HUES6 (cell line): Measurements from ENCODE around the gene STXBP6.

Source experiments
- H3K27ac ChIP-seq: 2 replicates; pipeline ENCODE4 v1.7.0; 2013; ENCODE audit warnings: low read depth, mild to moderate bottlenecking, low read length, inconsistent platforms
- H3K27me3 ChIP-seq: 2 replicates; pipeline ENCODE4 v1.6.1; 2013; ENCODE audit warnings: low read length; ENCODE audit not compliant: control insufficient read depth, insufficient read depth
- H3K36me3 ChIP-seq: 2 replicates; pipeline ENCODE4 v1.6.1; 2013; ENCODE audit warnings: low read length; ENCODE audit not compliant: control insufficient read depth, insufficient read depth
- H3K4me1 ChIP-seq: 2 replicates; pipeline ENCODE4 v1.6.1; 2013; ENCODE audit warnings: low read length; ENCODE audit not compliant: control insufficient read depth, insufficient read depth
- H3K4me3 ChIP-seq: 2 replicates; pipeline ENCODE4 v1.5.1; 2013; ENCODE audit warnings: low read depth, low read length
- H3K9ac ChIP-seq: one replicate; pipeline ENCODE4 v1.6.1; 2013; ENCODE audit warnings: mild to moderate bottlenecking, low read length
- H3K9me3 ChIP-seq: 2 replicates; pipeline ENCODE4 v1.6.1; 2013; ENCODE audit warnings: low read depth, low read length; ENCODE audit not compliant: control insufficient read depth, insufficient read depth

STXBP6 gene

DNA sequence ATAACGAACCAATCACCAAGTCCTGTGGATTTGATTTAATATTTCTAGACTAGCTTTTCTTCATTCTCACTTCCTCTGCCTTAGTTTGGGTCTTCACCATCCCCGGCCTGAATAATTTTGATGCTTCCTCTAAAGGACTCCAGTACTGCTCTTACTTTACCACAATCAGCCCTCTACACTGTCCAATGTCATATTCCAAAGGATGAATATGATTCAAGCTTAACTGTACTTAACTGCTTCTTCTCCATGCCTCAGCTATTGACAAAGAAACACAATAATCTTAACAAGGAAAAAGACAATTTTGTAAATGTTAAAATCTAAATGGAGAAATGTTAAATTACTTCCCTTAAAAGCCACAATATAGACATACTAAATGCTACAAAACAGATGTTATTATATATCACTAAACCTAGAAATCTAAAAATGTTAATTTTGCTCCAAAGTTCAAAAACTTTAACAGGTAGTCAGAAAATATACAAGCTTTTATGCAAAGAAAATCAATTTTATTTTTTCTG is 70.2 kb downstream of the STXBP6 start:
- H3K36me3 ChIP-seq, result no peaks in the 10 kb centered on the region
- H3K9ac ChIP-seq, result no peak overlapping the region
- H3K4me3 ChIP-seq, result no peak overlapping the region
- H3K9me3 ChIP-seq, result no peaks in the 10 kb centered on the region
- no peaks in the 10 kb centered on the region for H3K4me1 ChIP-seq
- H3K27me3 ChIP-seq, result no peaks in the 10 kb centered on the region
- H3K27ac ChIP-seq, result no peak overlapping the region

DNA sequence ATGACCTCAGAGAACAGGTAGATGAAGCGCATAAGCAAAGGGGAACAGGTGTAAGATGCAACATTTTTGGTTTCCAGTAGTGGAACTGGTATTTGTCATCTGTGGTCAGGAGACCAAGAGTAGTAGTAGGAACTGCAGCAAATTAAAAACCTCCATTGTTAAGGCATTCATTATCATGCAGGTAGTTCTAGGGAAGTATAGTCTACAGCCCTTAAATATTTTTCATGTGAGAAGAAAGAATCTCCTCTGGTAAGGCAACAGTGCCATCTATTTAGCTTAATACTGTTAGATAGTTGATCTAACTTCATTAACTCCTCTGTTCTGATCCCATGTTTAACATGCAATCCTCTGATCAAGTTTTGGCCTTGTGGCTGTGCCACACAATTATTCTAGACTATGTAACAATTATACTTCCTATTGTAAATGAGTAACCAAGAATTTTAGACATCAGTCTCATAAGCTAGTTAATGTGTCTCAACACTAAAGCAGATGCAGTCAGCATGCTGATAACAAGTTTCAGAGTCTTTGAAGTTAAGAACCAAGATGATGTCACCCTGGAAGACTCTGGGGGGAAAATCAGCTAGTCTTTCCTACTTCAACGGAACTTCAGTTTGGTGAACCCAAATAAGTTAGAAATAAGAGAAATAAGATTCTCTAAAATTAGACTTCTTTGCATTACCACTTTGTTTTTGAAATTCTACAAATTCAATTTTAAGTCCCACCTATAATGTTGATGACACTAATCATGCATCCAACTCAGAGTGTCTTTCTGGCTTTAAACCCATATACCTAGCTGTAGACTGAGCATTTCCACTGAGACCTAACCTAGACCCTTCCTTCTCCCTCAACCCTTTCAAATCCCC is 70.9 kb downstream of the STXBP6 start:
- Histone ChIP-seq H3K4me3 (no peak overlapping the region), H3K27me3 (no peaks in the 10 kb centered on the region), H3K36me3 (no peaks in the 10 kb centered on the region), H3K4me1 (no peaks in the 10 kb centered on the region), H3K9ac (no peak overlapping the region), H3K27ac (no peak overlapping the region), H3K9me3 (no peaks in the 10 kb centered on the region)

DNA sequence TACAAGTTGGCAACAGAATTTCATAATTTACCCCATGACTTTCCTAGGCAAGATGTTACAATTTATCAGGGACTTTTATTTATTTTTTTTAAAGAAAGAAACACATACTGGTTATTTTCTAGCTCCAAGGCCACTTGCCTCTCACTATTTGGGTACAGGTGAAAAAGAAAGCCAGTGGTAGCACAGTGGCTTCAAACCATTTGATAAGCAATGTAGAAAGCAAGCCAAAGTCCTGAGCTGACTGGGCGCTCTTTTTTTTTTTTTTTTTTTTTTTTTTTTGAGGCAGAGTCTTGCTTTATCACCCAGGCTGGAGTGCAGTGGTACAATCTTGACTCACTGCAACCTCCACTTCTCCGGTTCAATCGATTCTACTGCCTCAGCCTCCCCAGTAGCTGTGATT is 73.3 kb downstream of the STXBP6 start:
- Histone ChIP-seq H3K9me3 (no peaks in the 10 kb centered on the region), H3K27ac (no peak overlapping the region), H3K27me3 (no peaks in the 10 kb centered on the region), H3K4me1 (no peaks in the 10 kb centered on the region), H3K36me3 (no peaks in the 10 kb centered on the region), H3K4me3 (no peak overlapping the region), H3K9ac (no peak overlapping the region)

DNA sequence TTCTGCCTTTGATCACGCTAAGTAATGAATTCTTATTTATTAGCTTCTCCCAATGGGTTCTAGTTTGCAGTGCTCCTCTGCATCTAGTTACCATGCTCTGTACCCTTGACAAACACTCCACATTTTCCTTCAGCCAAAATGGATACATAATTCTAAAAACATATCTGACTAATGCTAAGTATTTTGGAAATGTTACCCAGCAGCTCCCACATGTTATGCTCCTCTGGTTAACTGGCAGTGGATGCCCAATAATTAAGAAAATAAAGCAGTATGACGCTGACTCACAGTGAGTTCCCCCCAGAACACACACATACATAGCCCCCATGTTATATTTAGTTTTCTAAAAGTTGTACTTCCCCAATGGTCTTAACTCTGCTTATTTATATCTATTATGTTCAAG is 74.6 kb downstream of the STXBP6 start:
- H3K4me1 ChIP-seq, result no peaks in the 10 kb centered on the region
- H3K27ac ChIP-seq, result no peak overlapping the region
- no peaks in the 10 kb centered on the region for H3K36me3 ChIP-seq
- no peak overlapping the region for H3K4me3 ChIP-seq
- H3K27me3 ChIP-seq, result no peaks in the 10 kb centered on the region
- H3K9ac ChIP-seq, result no peak overlapping the region
- no peaks in the 10 kb centered on the region for H3K9me3 ChIP-seq

DNA sequence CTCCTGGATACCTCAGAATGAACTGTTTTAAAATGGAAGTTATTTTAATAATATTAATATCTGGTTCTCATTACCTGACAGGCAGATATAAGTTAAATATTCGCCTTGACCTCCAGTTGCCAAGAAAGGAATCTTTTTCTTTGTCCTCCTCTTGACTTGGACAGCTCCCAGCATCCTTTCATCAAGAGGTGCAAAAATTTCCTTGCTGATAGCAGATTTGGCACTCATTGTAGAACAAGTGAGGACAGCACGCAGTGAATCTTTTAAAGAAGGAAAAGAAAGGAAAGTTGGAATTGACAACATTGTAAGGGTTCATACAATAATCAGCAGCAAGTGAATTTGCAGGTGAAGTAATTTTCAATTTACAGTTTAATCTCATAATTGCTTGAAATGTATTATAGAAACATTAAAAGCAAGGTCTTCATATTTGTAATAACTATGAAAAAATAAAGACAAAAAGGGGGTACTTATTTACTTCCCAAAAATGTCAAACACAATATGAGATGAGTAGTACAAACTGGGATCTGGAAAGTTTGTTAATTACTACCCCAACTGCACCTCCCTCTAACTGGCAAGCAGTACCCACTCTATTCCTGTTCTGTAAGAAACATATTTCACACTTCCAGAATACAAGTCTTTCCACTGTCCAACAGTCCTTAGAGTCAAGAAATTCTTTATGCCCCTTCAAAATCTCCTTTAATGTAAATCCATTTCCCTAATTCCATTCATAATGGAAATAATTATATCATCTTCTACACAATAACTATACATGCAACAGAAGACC is 75.2 kb downstream of the STXBP6 start:
- H3K36me3 ChIP-seq, result no peaks in the 10 kb centered on the region
- no peaks in the 10 kb centered on the region for H3K9me3 ChIP-seq
- H3K4me1 ChIP-seq, result no peaks in the 10 kb centered on the region
- H3K9ac ChIP-seq, result no peak overlapping the region
- H3K4me3 ChIP-seq, result no peak overlapping the region
- H3K27ac ChIP-seq, result no peak overlapping the region
- H3K27me3 ChIP-seq, result no peaks in the 10 kb centered on the region

DNA sequence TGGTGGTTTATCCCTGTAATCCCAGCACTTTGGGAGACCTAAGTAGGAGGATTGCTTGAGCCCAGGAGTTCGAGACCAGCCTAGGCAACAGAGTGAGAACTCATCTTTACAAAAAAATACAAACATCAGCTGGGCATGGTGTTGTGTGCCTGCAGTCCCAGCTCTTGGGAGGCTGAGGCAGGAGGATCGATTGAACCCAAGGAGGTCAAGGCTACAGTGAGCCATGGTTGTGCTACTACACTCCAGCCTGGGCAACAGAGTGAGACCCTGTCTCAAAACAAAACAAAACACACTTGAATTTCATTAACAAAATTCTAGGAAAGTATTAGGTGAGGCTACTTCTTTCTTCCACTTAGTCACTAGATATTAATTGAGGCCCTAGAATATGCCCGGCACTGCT is 77.1 kb downstream of the STXBP6 start:
- Histone ChIP-seq H3K27me3 (no peaks in the 10 kb centered on the region), H3K9ac (no peak overlapping the region), H3K4me3 (no peak overlapping the region), H3K9me3 (no peaks in the 10 kb centered on the region), H3K27ac (no peak overlapping the region), H3K4me1 (no peaks in the 10 kb centered on the region), H3K36me3 (no peaks in the 10 kb centered on the region)

DNA sequence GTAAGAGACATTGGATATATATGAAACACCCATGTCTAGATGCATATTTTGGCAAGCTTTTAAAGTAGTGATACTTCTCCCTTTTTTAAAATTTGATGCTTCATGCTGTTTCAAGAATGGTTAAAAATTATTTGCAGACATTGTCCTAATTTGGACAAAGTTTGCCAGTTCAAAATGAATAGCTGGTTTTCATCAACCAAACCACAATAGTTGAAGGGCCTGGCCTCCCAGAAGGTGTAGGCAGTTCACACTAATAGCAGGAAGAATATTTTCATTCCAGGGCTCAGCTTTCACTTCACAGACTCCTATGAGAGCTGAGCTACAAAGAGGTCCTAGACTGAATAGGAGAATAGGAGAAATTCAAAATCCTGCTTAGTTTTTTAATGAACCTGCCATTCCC is 78.7 kb downstream of the STXBP6 start:
- no peak overlapping the region for H3K4me3 ChIP-seq
- H3K27me3 ChIP-seq, result no peaks in the 10 kb centered on the region
- H3K4me1 ChIP-seq, result no peaks in the 10 kb centered on the region
- no peaks in the 10 kb centered on the region for H3K36me3 ChIP-seq
- no peaks in the 10 kb centered on the region for H3K9me3 ChIP-seq
- no peak overlapping the region for H3K9ac ChIP-seq
- no peak overlapping the region for H3K27ac ChIP-seq

DNA sequence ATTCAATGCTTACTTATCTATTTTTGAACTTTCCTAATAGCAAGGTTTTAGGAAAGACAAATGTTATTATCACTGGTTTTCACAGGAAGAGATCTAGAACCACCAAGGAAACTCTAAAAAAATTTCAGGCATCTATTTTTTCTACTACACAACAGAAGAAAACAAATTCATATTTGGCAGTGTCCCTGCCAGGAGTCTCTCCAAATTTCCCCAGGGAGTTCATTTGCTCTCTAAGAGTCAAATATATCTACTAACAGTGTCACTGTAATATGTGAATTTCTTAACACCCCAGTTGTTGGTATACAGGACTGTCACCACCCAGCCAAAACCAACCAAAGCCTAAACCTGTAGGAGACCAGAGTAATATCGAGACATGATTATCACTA is 83.4 kb downstream of the STXBP6 start:
- Histone ChIP-seq H3K9ac (no peak overlapping the region), H3K9me3 (no peaks in the 10 kb centered on the region), H3K4me3 (no peak overlapping the region), H3K4me1 (no peaks in the 10 kb centered on the region), H3K27me3 (no peaks in the 10 kb centered on the region), H3K27ac (no peak overlapping the region), H3K36me3 (no peaks in the 10 kb centered on the region)

DNA sequence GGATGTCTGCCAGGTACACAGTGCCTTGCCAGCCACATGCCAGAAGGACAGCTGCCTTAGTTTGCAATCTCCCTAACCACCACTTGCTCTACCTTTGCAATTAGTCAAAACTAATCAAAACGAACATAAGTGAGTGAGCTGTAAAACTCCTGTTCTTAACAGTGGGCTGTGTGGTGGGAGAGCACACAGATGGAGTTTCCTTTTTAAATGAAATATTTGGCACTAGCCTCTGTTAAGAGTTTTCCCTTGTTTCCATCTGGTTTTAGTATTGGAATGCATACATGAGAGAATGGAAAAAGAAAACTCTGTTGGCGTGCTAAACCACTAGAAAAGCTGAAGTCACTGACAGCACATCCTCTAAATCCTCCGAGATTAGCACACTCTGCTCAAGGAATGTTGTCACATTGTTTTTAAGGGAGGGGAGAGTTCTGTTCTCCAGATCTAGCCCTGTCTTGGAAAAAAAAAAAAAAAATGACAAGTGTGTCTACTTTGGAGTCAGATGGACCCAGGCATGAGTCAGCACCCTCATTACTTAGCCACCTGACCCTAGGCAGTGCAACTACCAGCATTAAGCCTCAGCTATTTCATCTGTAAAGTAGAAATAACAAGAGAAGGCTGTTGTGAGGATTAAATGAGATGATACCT is 83.9 kb downstream of the STXBP6 start:
- Histone ChIP-seq H3K4me1 (no peaks in the 10 kb centered on the region), H3K4me3 (no peak overlapping the region), H3K9me3 (no peaks in the 10 kb centered on the region), H3K27ac (no peak overlapping the region), H3K36me3 (no peaks in the 10 kb centered on the region), H3K9ac (no peak overlapping the region), H3K27me3 (no peaks in the 10 kb centered on the region)

DNA sequence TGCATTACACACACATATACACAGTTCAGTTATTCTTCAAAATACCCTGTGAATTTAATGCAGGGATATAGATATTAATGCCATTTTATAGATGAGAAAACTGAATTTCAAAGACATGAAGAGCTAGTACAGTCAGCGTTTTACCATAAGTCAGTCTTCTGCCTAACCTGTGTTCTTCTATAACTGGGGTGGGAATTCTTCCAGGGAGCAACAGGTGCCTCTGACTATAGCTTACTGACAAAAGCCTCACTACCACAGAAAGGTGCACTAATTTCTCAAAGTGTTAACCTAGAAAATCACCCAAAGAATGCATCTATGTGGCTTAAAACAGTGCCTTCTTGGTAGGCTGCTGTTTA is 84.4 kb downstream of the STXBP6 start:
- no peaks in the 10 kb centered on the region for H3K9me3 ChIP-seq
- H3K9ac ChIP-seq, result no peak overlapping the region
- no peaks in the 10 kb centered on the region for H3K4me1 ChIP-seq
- H3K36me3 ChIP-seq, result no peaks in the 10 kb centered on the region
- no peak overlapping the region for H3K27ac ChIP-seq
- H3K4me3 ChIP-seq, result no peak overlapping the region
- H3K27me3 ChIP-seq, result no peaks in the 10 kb centered on the region

DNA sequence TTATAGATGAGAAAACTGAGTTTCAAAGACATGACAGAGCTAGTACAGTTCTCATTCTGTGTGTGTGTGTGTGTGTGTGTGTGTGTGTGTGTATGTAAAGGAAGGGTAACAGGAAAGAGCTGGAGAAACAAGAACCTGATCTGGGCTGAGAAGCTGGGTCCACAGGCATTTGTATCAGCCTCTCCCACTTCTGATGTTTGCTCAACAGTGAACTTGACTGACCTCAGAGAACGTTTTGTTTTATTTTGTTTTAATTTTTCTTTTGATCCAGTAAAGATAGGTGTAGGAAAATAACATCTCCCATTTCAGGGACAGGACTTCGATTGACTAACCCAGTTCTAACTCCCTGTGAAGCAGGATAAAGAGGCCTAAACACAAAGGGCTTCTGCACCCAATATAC is 85.4 kb downstream of the STXBP6 start:
- Histone ChIP-seq H3K27ac (no peak overlapping the region), H3K9ac (no peak overlapping the region), H3K27me3 (no peaks in the 10 kb centered on the region), H3K4me3 (no peak overlapping the region), H3K9me3 (no peaks in the 10 kb centered on the region), H3K36me3 (no peaks in the 10 kb centered on the region), H3K4me1 (no peaks in the 10 kb centered on the region)
